Kidney (tissue), 14 donors: ENCODE data around the gene EIF5B. TPM values are rescaled to one million over a fixed set of nuclear protein-coding genes. Genes with fewer than 3 reads are reported as not detected.
A peak's percentile ranks its signal among the peaks of the same experiment; 100 is the strongest.

Experiments
- DNase-seq, 5 donors: peaks; one replicate each; pipeline ENCODE4 v3.0.0-alpha.2; 2013 to 2020
- FAIRE-seq: peaks from 2 replicates; lab custom pipeline; 2012; peaks lifted over from hg19 to GRCh38; lab: Jason Lieb, UNC
- H3K27ac ChIP-seq, 2 donors: one replicate each; pipeline ENCODE4 v1.7.0; 2013; ENCODE audit warnings: low read depth in 2 of 2, low read length in 2 of 2, inconsistent platforms in 1 of 2
- H3K27me3 ChIP-seq: one replicate; pipeline ENCODE4 v1.7.1; 2013; ENCODE audit warnings: low read length, inconsistent platforms; ENCODE audit not compliant: control insufficient read depth, insufficient read depth
- H3K36me3 ChIP-seq, 3 donors: one replicate each; pipeline versions ENCODE4 v1.7.0 to v1.7.1; 2013; ENCODE audit warnings: low read length in 3 of 3, control low read depth in 1 of 3, inconsistent platforms in 1 of 3; ENCODE audit not compliant: insufficient read depth in 3 of 3, control insufficient read depth in 2 of 3
- H3K4me1 ChIP-seq, 3 donors: one replicate each; pipeline versions ENCODE4 v1.7.0 to v1.7.1; 2013; ENCODE audit warnings: low read length in 3 of 3, inconsistent platforms in 1 of 3, low read depth in 1 of 3; ENCODE audit not compliant: control insufficient read depth in 2 of 3, insufficient read depth in 2 of 3
- H3K4me3 ChIP-seq, 3 donors: one replicate each; pipeline versions ENCODE4 v1.7.0 to v1.8.1; 2013; ENCODE audit warnings: low read length in 3 of 3, control low read depth in 1 of 3, inconsistent platforms in 1 of 3
- H3K9ac ChIP-seq, 3 donors: one replicate each; pipeline versions ENCODE4 v1.7.0 to v1.7.1; 2013; ENCODE audit warnings: low read length in 3 of 3, control low read depth in 1 of 3, inconsistent platforms in 1 of 3
- H3K9me3 ChIP-seq, 3 donors: one replicate each; pipeline versions ENCODE4 v1.7.0 to v1.7.1; 2013; ENCODE audit warnings: low read length in 3 of 3, control low read depth in 1 of 3, inconsistent platforms in 1 of 3; ENCODE audit not compliant: control insufficient read depth in 2 of 3, insufficient read depth in 1 of 3
- CTCF ChIP-seq: IDR thresholded peaks from 3 replicates; pipeline ENCODE4 v1.5.1; 2012; ENCODE audit warnings: mild to moderate bottlenecking, moderate library complexity, borderline replicate concordance; ENCODE audit not compliant: insufficient read depth; ENCODE audit errors: extremely low read depth
- intact Hi-C: fragments of 100-400 bp; cut with DNase I; formaldehyde crosslinking; loops from one replicate; pipeline ENCODE4 v1.11.1; 2022
- polyA plus RNA-seq: library from polyadenylated mRNA; stranded (reverse); fragments of 350-450 nt; fragmentation: Illumina TruSeq; extraction: RNeasy Lipid Tissue Mini Kit (QIAGEN cat#74804); gene quantifications from one replicate; pipeline ENCODE4 v1.2.3, GENCODE V29; 2014; ENCODE audit warnings: low read depth, low replicate concordance; ENCODE audit not compliant: insufficient read depth
- total RNA-seq: library from RNA; stranded (reverse); fragmentation: NEBNext Ultra II Directional; extraction: Animal tissue kit (Norgen Biotek cat#: 25700); gene quantifications from one replicate; pipeline ENCODE4 v1.2.1, GENCODE V29; 2021
- donor health status: control.
- donor health status: control.
- donor health status: control.
- donor health status: control.
- donor health status: control.
- donor health status: DM: yes; HTN: yes; CAD: no.
- donor health status: Normal renal cell carcinoma (clear cell type).

The EIF5B gene
- total and polyA plus RNA-seq, 2 donors from 2014 or later: 36.9 to 39.7 TPM

GRCh38 chr2:99380376-99381010, 43.3 kb downstream of the EIF5B start:
- H3K9ac ChIP-seq: peak overlapping the region in 1 of 3 donors; percentile 20
- no peaks in the 10 kb centered on the region for H3K27me3 ChIP-seq
- intact Hi-C loops: no loop called here
- peaks cover 4 to 40% (median 11%) of the 10 kb centered on the region in 3 donors for H3K36me3 ChIP-seq
- peaks cover 0 to 4% (median 0%) of the 10 kb centered on the region in 3 donors for H3K4me1 ChIP-seq
- no peak overlapping the region for H3K4me3 ChIP-seq
- H3K9me3 ChIP-seq: peaks cover 0 to 2% (median 0%) of the 10 kb centered on the region in 3 donors
- FAIRE-seq (peak; percentile 25), DNase-seq (peak in 1 of 5 donors; percentile 16)
- peak overlapping the region; percentile 9 to 40 for H3K27ac ChIP-seq
- TF ChIP-seq CTCF: no peak

GRCh38 chr2:99382143-99382542, 45.0 kb downstream of the EIF5B start:
- DNase-seq (no peak), FAIRE-seq (no peak)
- Histone ChIP-seq H3K27me3 (no peaks in the 10 kb centered on the region), H3K36me3 (peaks cover 2 to 32% (median 7%) of the 10 kb centered on the region in 3 donors), H3K4me1 (peaks cover 0 to 4% (median 0%) of the 10 kb centered on the region in 3 donors), H3K9me3 (peaks cover 0 to 2% (median 0%) of the 10 kb centered on the region in 3 donors), H3K27ac (no peak overlapping the region), H3K9ac (no peak overlapping the region), H3K4me3 (no peak overlapping the region)
- intact Hi-C loops: no loop called here
- TF ChIP-seq CTCF: no peak

GRCh38 chr2:99386011-99386410, 48.8 kb downstream of the EIF5B start:
- H3K4me3 ChIP-seq: no peak overlapping the region
- H3K27ac ChIP-seq: no peak overlapping the region
- FAIRE-seq: no peak
- intact Hi-C loops: no loop called here
- no peak for TF ChIP-seq CTCF
- no peak for DNase-seq
- no peak overlapping the region for H3K9ac ChIP-seq
- peaks cover 0 to 2% (median 0%) of the 10 kb centered on the region in 3 donors for H3K9me3 ChIP-seq
- H3K4me1 ChIP-seq: peaks cover 0 to 2% (median 0%) of the 10 kb centered on the region in 3 donors
- H3K27me3 ChIP-seq: no peaks in the 10 kb centered on the region
- H3K36me3 ChIP-seq: peaks cover 7 to 25% (median 8%) of the 10 kb centered on the region in 3 donors

- no peak overlapping the region for H3K27ac ChIP-seq
- no peak for TF ChIP-seq CTCF
- intact Hi-C loops: no loop called here
- peaks cover 0 to 2% (median 0%) of the 10 kb centered on the region in 3 donors for H3K9me3 ChIP-seq
- no peak overlapping the region for H3K4me3 ChIP-seq
- no peaks in the 10 kb centered on the region for H3K27me3 ChIP-seq
- DNase-seq (no peak), FAIRE-seq (no peak)
- no peaks in the 10 kb centered on the region for H3K4me1 ChIP-seq
- H3K36me3 ChIP-seq: peaks cover 4 to 22% (median 16%) of the 10 kb centered on the region in 3 donors
- H3K9ac ChIP-seq: no peak overlapping the region
These were observed 51.7 kb downstream of the EIF5B start for GRCh38 chr2:99388892-99389291.
